Prostate gland (tissue), 2 donors: ENCODE data around the gene ALK. TPM values are rescaled to one million over a fixed set of nuclear protein-coding genes. Genes with fewer than 3 reads are reported as not detected.

Experiments
- DNase-seq: peaks from one replicate; pipeline ENCODE4 v3.0.0-alpha.2; 2019; ENCODE audit warnings: low spot score
- H3K27ac ChIP-seq, 2 donors: fragments of 200-600 bp; sonication (generic); 2 replicates each; pipeline ENCODE4 v1.5.1; 2017 to 2019
- H3K27me3 ChIP-seq: fragments of 200-600 bp; sonication (generic); replicated peaks from 2 replicates; pipeline ENCODE4 v1.5.1; 2019; ENCODE audit not compliant: insufficient read depth
- H3K36me3 ChIP-seq, 2 donors: fragments of 200-600 bp; sonication (generic); 1 replicate in 1 of 2; 2 replicates in 1 of 2; pipeline versions ENCODE4 v1.5.1 to v1.8.1; 2017 to 2019
- H3K4me1 ChIP-seq: fragments of 200-600 bp; sonication (generic); replicated peaks from 2 replicates; pipeline ENCODE4 v1.5.1; 2019
- H3K4me3 ChIP-seq, 2 donors: fragments of 200-600 bp; sonication (generic); 2 replicates each; pipeline ENCODE4 v1.5.1; 2017 to 2019
- H3K9me3 ChIP-seq: fragments of 200-600 bp; sonication (generic); 2 replicates; pipeline ENCODE4 v1.5.1; 2017
- CTCF ChIP-seq, 4 experiments: fragments of 200-600 bp in 2 of 4; fragments of 450-650 bp in 2 of 4; sonication (generic) in 2 of 4; IDR thresholded peaks; 1 replicate in 3 of 4; 2 replicates in 1 of 4; pipeline ENCODE4 v1.5.1; 2016 to 2019; ENCODE audit warnings: antibody characterized with exemption in 4 of 4, mild to moderate bottlenecking in 2 of 4, moderate library complexity in 2 of 4
- POLR2A ChIP-seq: fragments of 450-650 bp; IDR thresholded peaks from one replicate; pipeline ENCODE4 v1.6.1; 2016; ENCODE audit warnings: antibody characterized with exemption, mild to moderate bottlenecking
- POLR2AphosphoS5 ChIP-seq: sonication (generic); formaldehyde crosslinking; IDR thresholded peaks from one replicate; pipeline ENCODE4 v1.6.1; 2017; ENCODE audit warnings: antibody characterized with exemption
- WGBS: methylation state at CpG from one replicate; pipeline ENCODE4 v1.1.5; 2018; 5-methylcytosine and 5-hydroxymethylcytosine counted together
- intact Hi-C: fragments of 100-400 bp; cut with DNase I; formaldehyde crosslinking; loops from one replicate; pipeline ENCODE4 v1.14.2; 2022
- total RNA-seq, 2 donors: library from RNA; depleted of rRNA; stranded (reverse); fragments of >200 nt; gene quantifications; one replicate each; pipeline ENCODE4 v1.1.0, GENCODE V29; 2016

The ALK gene
- total RNA-seq, 2 donors from 2014 or later = 0.14 to 1.2 TPM

- no peaks in the 10 kb centered on the region for H3K9me3 ChIP-seq
- H3K4me1 ChIP-seq = no peaks in the 10 kb centered on the region
- TF ChIP-seq CTCF (IDR thresholded peaks at IDR 0.05) = no peak
- TF ChIP-seq POLR2A = no peak
- no peak for TF ChIP-seq POLR2AphosphoS5
- no peaks in the 10 kb centered on the region for H3K27me3 ChIP-seq
- intact Hi-C loops = no loop called here
- no peak overlapping the region for H3K4me3 ChIP-seq
- no peaks in the 10 kb centered on the region for H3K36me3 ChIP-seq
- no peak for DNase-seq
- no peak overlapping the region for H3K27ac ChIP-seq
These were observed 363.3 kb downstream of the ALK start for GRCh38 chr2:29558097-29558496.

GRCh38 chr2:29557268-29557667 lies 364.1 kb downstream of the ALK start:
- H3K9me3 ChIP-seq = no peaks in the 10 kb centered on the region
- no peaks in the 10 kb centered on the region for H3K36me3 ChIP-seq
- 59% methylated on average over 1 of the region's 1 CpG for WGBS
- no peaks in the 10 kb centered on the region for H3K4me1 ChIP-seq
- TF ChIP-seq POLR2A = no peak
- no peak for TF ChIP-seq CTCF (IDR thresholded peaks at IDR 0.05)
- TF ChIP-seq POLR2AphosphoS5 = no peak
- no peak for DNase-seq
- H3K27ac ChIP-seq = no peak overlapping the region
- H3K4me3 ChIP-seq = no peak overlapping the region
- no peaks in the 10 kb centered on the region for H3K27me3 ChIP-seq
- intact Hi-C loops = no loop called here

GRCh38 chr2:29549069-29549380 lies 372.4 kb downstream of the ALK start:
- no peak overlapping the region for H3K27ac ChIP-seq
- WGBS = 90% methylated on average over 2 of the region's 2 CpGs
- no peak for TF ChIP-seq CTCF (IDR thresholded peaks at IDR 0.05)
- no peak for TF ChIP-seq POLR2AphosphoS5
- no peak for TF ChIP-seq POLR2A
- H3K27me3 ChIP-seq = no peaks in the 10 kb centered on the region
- no peaks in the 10 kb centered on the region for H3K36me3 ChIP-seq
- no peak for DNase-seq
- no peaks in the 10 kb centered on the region for H3K4me1 ChIP-seq
- H3K4me3 ChIP-seq = no peak overlapping the region
- no peaks in the 10 kb centered on the region for H3K9me3 ChIP-seq
- intact Hi-C loops = no loop called here

GRCh38 chr2:29544917-29545316 lies 376.5 kb downstream of the ALK start:
- H3K27me3 ChIP-seq = no peaks in the 10 kb centered on the region
- 96% methylated on average over 2 of the region's 2 CpGs for WGBS

More at GRCh38 chr2:29544917-29545316, 376.5 kb downstream of the ALK start:
- Histone ChIP-seq H3K27ac (no peak overlapping the region), H3K4me3 (no peak overlapping the region), H3K36me3 (no peaks in the 10 kb centered on the region), H3K4me1 (no peaks in the 10 kb centered on the region), H3K9me3 (no peaks in the 10 kb centered on the region)
- intact Hi-C loops = no loop called here
- no peak for DNase-seq
- TF ChIP-seq CTCF (IDR thresholded peaks at IDR 0.05) = no peak
- no peak for TF ChIP-seq POLR2A
- TF ChIP-seq POLR2AphosphoS5 = no peak
